ENCODE data around the gene SORCS2. TPM values are rescaled to one million over a fixed set of nuclear protein-coding genes. Genes with fewer than 3 reads are reported as not detected.

The SORCS2 gene
- total and polyA plus RNA-seq, 3 donors from 2014 or later, result 2.7 to 4.6 (median 2.9) TPM

- 66 to 75% methylated on average over 9 of the region's 9 CpGs for WGBS, 2 donors
- intact Hi-C loops (cut with DNase I; ENCODE audit: low total_unique reads), result no loop called here
- no peak for DNase-seq
Observed at GRCh38 chr4:7642741-7643458, 450.6 kb downstream of the SORCS2 start.

GRCh38 chr4:7645158-7645557 lies 452.8 kb downstream of the SORCS2 start:
- no peaks in the 10 kb centered on the region for H3K9me3 ChIP-seq
- H3K27ac ChIP-seq, result no peak overlapping the region
- no peaks in the 10 kb centered on the region for H3K27me3 ChIP-seq
- TF ChIP-seq CTCF (IDR thresholded peaks at IDR 0.05), result no peak
- TF ChIP-seq POLR2A (IDR thresholded peaks at IDR 0.05), result no peak
- 97 to 100% methylated on average over 1 of the region's 1 CpG for WGBS, 2 donors
- intact Hi-C loops (cut with DNase I; ENCODE audit: low total_unique reads), result no loop called here
- DNase-seq, result no peak
- peaks cover 11% of the 10 kb centered on the region for H3K4me1 ChIP-seq
- no peaks in the 10 kb centered on the region for H3K36me3 ChIP-seq (ENCODE audit: low read depth, missing control alignments)
- H3K4me3 ChIP-seq, result no peak overlapping the region

More at GRCh38 chr4:7642741-7643458, 450.6 kb downstream of the SORCS2 start:
- TF ChIP-seq POLR2A (IDR thresholded peaks at IDR 0.05) (no peak), CTCF (IDR thresholded peaks at IDR 0.05) (no peak)
- Histone ChIP-seq H3K36me3 (ENCODE audit: low read depth, missing control alignments) (no peaks in the 10 kb centered on the region), H3K27ac (no peak overlapping the region), H3K4me3 (no peak overlapping the region), H3K4me1 (no peaks in the 10 kb centered on the region), H3K9me3 (no peaks in the 10 kb centered on the region), H3K27me3 (no peaks in the 10 kb centered on the region)

- H3K4me3 ChIP-seq, result no peak overlapping the region
- H3K27ac ChIP-seq, result no peak overlapping the region
- H3K36me3 ChIP-seq (ENCODE audit: low read depth, missing control alignments), result no peaks in the 10 kb centered on the region
- DNase-seq, result no peak
- no peaks in the 10 kb centered on the region for H3K27me3 ChIP-seq
- TF ChIP-seq POLR2A (IDR thresholded peaks at IDR 0.05), result no peak
- TF ChIP-seq CTCF (IDR thresholded peaks at IDR 0.05), result no peak
- intact Hi-C loops (cut with DNase I; ENCODE audit: low total_unique reads), result no loop called here
- H3K4me1 ChIP-seq, result peaks cover 18% of the 10 kb centered on the region
- H3K9me3 ChIP-seq, result no peaks in the 10 kb centered on the region
- 91 to 98% methylated on average over 19 to 23 of the region's 23 CpGs for WGBS, 2 donors
Observed at GRCh38 chr4:7645956-7646355, 453.6 kb downstream of the SORCS2 start.

- Histone ChIP-seq H3K27me3 (no peaks in the 10 kb centered on the region), H3K27ac (no peak overlapping the region), H3K4me3 (no peak overlapping the region), H3K4me1 (peaks cover 24% of the 10 kb centered on the region), H3K9me3 (no peaks in the 10 kb centered on the region), H3K36me3 (ENCODE audit: low read depth, missing control alignments) (no peaks in the 10 kb centered on the region)
- no peak for DNase-seq
- 91 to 92% methylated on average over 17 to 18 of the region's 18 CpGs for WGBS, 2 donors
- intact Hi-C loops (cut with DNase I; ENCODE audit: low total_unique reads), result no loop called here
- TF ChIP-seq POLR2A (IDR thresholded peaks at IDR 0.05) (no peak), CTCF (IDR thresholded peaks at IDR 0.05) (no peak)
Observed at GRCh38 chr4:7646384-7647061, 454.2 kb downstream of the SORCS2 start.
